ENCODE data around the gene CDR2L. TPM values are rescaled to one million over a fixed set of nuclear protein-coding genes. Genes with fewer than 3 reads are reported as not detected.

CDR2L gene
- total RNA-seq, 4 donors from 2014 or later = 7.4 to 80.7 (median 53.9) TPM

- Histone ChIP-seq H3K27me3 (no peaks in the 10 kb centered on the region), H3K9me3 (no peaks in the 10 kb centered on the region), H3K27ac (no peak overlapping the region), H3K36me3 (no peaks in the 10 kb centered on the region), H3K4me3 (no peak overlapping the region), H3K4me1 (peaks cover 0 to 26% (median 0%) of the 10 kb centered on the region in 4 donors)
- no peak for DNase-seq
- no peak for TF ChIP-seq CTCF (IDR thresholded peaks at IDR 0.05)
- TF ChIP-seq POLR2A (IDR thresholded peaks at IDR 0.05) = no peak
Observed at GRCh38 chr17:74956093-74956492, 31.3 kb upstream of the CDR2L start.

GRCh38 chr17:74957935-74958740, 29.3 kb upstream of the CDR2L start:
- H3K4me1 ChIP-seq = peaks cover 0 to 12% (median 3%) of the 10 kb centered on the region in 4 donors
- H3K9me3 ChIP-seq = no peaks in the 10 kb centered on the region
- no peak overlapping the region for H3K27ac ChIP-seq
- TF ChIP-seq CTCF (IDR thresholded peaks at IDR 0.05) (peak; percentile 91 to 96 (median 94)), POLR2A (IDR thresholded peaks at IDR 0.05) (no peak)
- H3K27me3 ChIP-seq = no peaks in the 10 kb centered on the region
- H3K36me3 ChIP-seq = no peaks in the 10 kb centered on the region
- peak; percentile 68 to 90 (median 85) for DNase-seq
- H3K4me3 ChIP-seq = no peak overlapping the region

GRCh38 chr17:74959826-74960515, 27.5 kb upstream of the CDR2L start:
- H3K4me3 ChIP-seq = no peak overlapping the region
- peaks cover 0 to 6% (median 2%) of the 10 kb centered on the region in 4 donors for H3K4me1 ChIP-seq
- no peaks in the 10 kb centered on the region for H3K9me3 ChIP-seq
- H3K36me3 ChIP-seq = no peaks in the 10 kb centered on the region
- no peak for DNase-seq
- H3K27me3 ChIP-seq = no peaks in the 10 kb centered on the region
- TF ChIP-seq CTCF (IDR thresholded peaks at IDR 0.05) (no peak), POLR2A (IDR thresholded peaks at IDR 0.05) (no peak)
- H3K27ac ChIP-seq = no peak overlapping the region

GRCh38 chr17:74960570-74961342, 26.7 kb upstream of the CDR2L start:
- Histone ChIP-seq H3K4me1 (peaks cover 0 to 6% (median 2%) of the 10 kb centered on the region in 4 donors), H3K9me3 (no peaks in the 10 kb centered on the region), H3K27ac (no peak overlapping the region), H3K36me3 (no peaks in the 10 kb centered on the region), H3K4me3 (no peak overlapping the region), H3K27me3 (no peaks in the 10 kb centered on the region)
- peak; percentile 32 to 79 (median 76) for DNase-seq
- TF ChIP-seq CTCF (IDR thresholded peaks at IDR 0.05) (peak; percentile 6 to 63 (median 42)), POLR2A (IDR thresholded peaks at IDR 0.05) (no peak)

GRCh38 chr17:74961657-74962350, 25.6 kb upstream of the CDR2L start:
- H3K9me3 ChIP-seq = no peaks in the 10 kb centered on the region
- peaks cover 0 to 6% (median 2%) of the 10 kb centered on the region in 4 donors for H3K4me1 ChIP-seq
- no peak overlapping the region for H3K4me3 ChIP-seq
- DNase-seq = peak; percentile 86 to 95 (median 91)
- no peaks in the 10 kb centered on the region for H3K27me3 ChIP-seq
- no peaks in the 10 kb centered on the region for H3K36me3 ChIP-seq
- H3K27ac ChIP-seq = no peak overlapping the region
- TF ChIP-seq CTCF (IDR thresholded peaks at IDR 0.05) (peak; percentile 77 to 92 (median 85)), POLR2A (IDR thresholded peaks at IDR 0.05) (no peak)
